Measurements from ENCODE around the gene MLX. TPM values are rescaled to one million over a fixed set of nuclear protein-coding genes. Genes with fewer than 3 reads are reported as not detected.
A peak's percentile ranks its signal among the peaks of the same experiment; 100 is the strongest.

MLX gene
- total and polyA plus RNA-seq, 8 donors, result 39.1 to 101 (median 59.5) TPM

GRCh38 chr17:42563143-42563509 lies 3.8 kb upstream of the MLX start:
- WGBS, 5 donors, result 35 to 59% (median 50%) methylated on average over 11 to 14 of the region's 14 CpGs
- Histone ChIP-seq H3K4me3 (peak overlapping the region; percentile 77 to 97 (median 93)), H3K4me1 (peaks cover 41 to 62% (median 61%) of the 10 kb centered on the region in 4 donors), H3K9me3 (no peaks in the 10 kb centered on the region), H3K27ac (peak overlapping the region; percentile 91 to 95 (median 94)), H3K36me3 (peaks cover 22 to 29% (median 23%) of the 10 kb centered on the region in 4 donors), H3K27me3 (no peaks in the 10 kb centered on the region)
- TF ChIP-seq POLR2AphosphoS5 (IDR thresholded peaks at IDR 0.05) (no peak), EP300 (IDR thresholded peaks at IDR 0.05) (no peak), CTCF (IDR thresholded peaks at IDR 0.05) (no peak), POLR2A (IDR thresholded peaks at IDR 0.05) (no peak)
- DNase-seq, result no peak
- intact Hi-C loops (cut with DNase I; ENCODE audit: low total_unique reads), result no loop called here

GRCh38 chr17:42563543-42563942 lies 3.4 kb upstream of the MLX start:
- peak overlapping the region; percentile 77 to 97 (median 93) for H3K4me3 ChIP-seq
- peaks cover 45 to 66% (median 65%) of the 10 kb centered on the region in 4 donors for H3K4me1 ChIP-seq
- no peak for TF ChIP-seq POLR2A (IDR thresholded peaks at IDR 0.05)
- peak in 1 of 3 donors; percentile 22 for TF ChIP-seq POLR2AphosphoS5 (IDR thresholded peaks at IDR 0.05)
- TF ChIP-seq EP300 (IDR thresholded peaks at IDR 0.05), result no peak
- TF ChIP-seq CTCF (IDR thresholded peaks at IDR 0.05), result peak in 1 of 7 experiments; percentile 39
- intact Hi-C loops (cut with DNase I; ENCODE audit: low total_unique reads), result no loop called here
- DNase-seq, result peak in 1 of 2 donors; percentile 80
- H3K27me3 ChIP-seq, result no peaks in the 10 kb centered on the region
- peak overlapping the region; percentile 91 to 95 (median 94) for H3K27ac ChIP-seq
- H3K36me3 ChIP-seq, result peaks cover 25 to 32% (median 26%) of the 10 kb centered on the region in 4 donors
- no peaks in the 10 kb centered on the region for H3K9me3 ChIP-seq
- WGBS, 5 donors, result 0 to 20% (median 10%) methylated on average over 1 of the region's 1 CpG

GRCh38 chr17:42563950-42564349 lies 3.0 kb upstream of the MLX start:
- H3K27me3 ChIP-seq, result no peaks in the 10 kb centered on the region
- no peak for DNase-seq
- no peaks in the 10 kb centered on the region for H3K9me3 ChIP-seq
- 81 to 85% (median 82%) methylated on average over 9 of the region's 9 CpGs for WGBS, 5 donors
- TF ChIP-seq CTCF (IDR thresholded peaks at IDR 0.05) (no peak), POLR2AphosphoS5 (IDR thresholded peaks at IDR 0.05) (no peak), EP300 (IDR thresholded peaks at IDR 0.05) (no peak), POLR2A (IDR thresholded peaks at IDR 0.05) (no peak)
- H3K4me3 ChIP-seq, result peak overlapping the region in 3 of 4 donors; percentile 77 to 97 (median 96)
- peaks cover 49 to 70% (median 69%) of the 10 kb centered on the region in 4 donors for H3K4me1 ChIP-seq
- peaks cover 29 to 36% (median 30%) of the 10 kb centered on the region in 4 donors for H3K36me3 ChIP-seq
- intact Hi-C loops (cut with DNase I; ENCODE audit: low total_unique reads), result no loop called here
- H3K27ac ChIP-seq, result peak overlapping the region; percentile 47 to 95 (median 91)

GRCh38 chr17:42564815-42565522 lies 1.9 kb upstream of the MLX start:
- no peaks in the 10 kb centered on the region for H3K9me3 ChIP-seq
- DNase-seq, result no peak
- H3K4me3 ChIP-seq, result no peak overlapping the region
- TF ChIP-seq CTCF (IDR thresholded peaks at IDR 0.05), result no peak
- no peak for TF ChIP-seq POLR2A (IDR thresholded peaks at IDR 0.05)
- TF ChIP-seq POLR2AphosphoS5 (IDR thresholded peaks at IDR 0.05), result no peak
- TF ChIP-seq EP300 (IDR thresholded peaks at IDR 0.05), result no peak
- H3K27ac ChIP-seq, result peak overlapping the region; percentile 47 to 97 (median 91)
- H3K36me3 ChIP-seq, result peaks cover 39 to 46% (median 40%) of the 10 kb centered on the region in 4 donors
- intact Hi-C loops (cut with DNase I; ENCODE audit: low total_unique reads), result no loop called here
- peaks cover 55 to 80% (median 75%) of the 10 kb centered on the region in 4 donors for H3K4me1 ChIP-seq
- no peaks in the 10 kb centered on the region for H3K27me3 ChIP-seq
- 86 to 91% (median 88%) methylated on average over 14 to 15 of the region's 15 CpGs for WGBS, 5 donors
